HepG2 (cell line): ENCODE data around the gene KLHL28. TPM values are rescaled to one million over a fixed set of nuclear protein-coding genes. Genes with fewer than 3 reads are reported as not detected.

ENCODE experiments used
- ARID2 ChIP-seq: sonication (generic); formaldehyde crosslinking; IDR thresholded peaks from 2 replicates; pipeline ENCODE4 v1.8.1; 2022; ENCODE audit warnings: mild to moderate bottlenecking, missing genetic modification reagents, borderline replicate concordance
- DR1 ChIP-seq: sonication (generic); formaldehyde crosslinking; IDR thresholded peaks from 2 replicates; pipeline ENCODE4 v1.8.0; 2021; ENCODE audit warnings: mild to moderate bottlenecking, missing genetic modification reagents, inconsistent platforms
- HNRNPLL ChIP-seq: fragments of 200-400 bp; formaldehyde crosslinking; IDR thresholded peaks from 2 replicates; pipeline ENCODE4 v1.6.1; 2017; ENCODE audit warnings: mild to moderate bottlenecking, low read depth, low read length; ENCODE audit not compliant: poor library complexity, severe bottlenecking
- MED1 ChIP-seq: sonication (generic); formaldehyde crosslinking; IDR thresholded peaks from 2 replicates; pipeline ENCODE4 v1.4.0; 2020; ENCODE audit warnings: missing genetic modification reagents
- MXI1 ChIP-seq: IDR thresholded peaks from 3 replicates; pipeline ENCODE4 v1.6.1; 2012; ENCODE audit warnings: low read depth, low read length, inconsistent platforms, borderline replicate concordance
- NCOR1 ChIP-seq: fragments of 200-600 bp; sonication (generic); IDR thresholded peaks from 2 replicates; pipeline ENCODE4 v1.7.0; 2017; ENCODE audit warnings: antibody characterized with exemption, low read length, borderline replicate concordance
- NR2C2 ChIP-seq: sonication (generic); formaldehyde crosslinking; IDR thresholded peaks from 2 replicates; pipeline ENCODE4 v1.4.0; 2020; ENCODE audit warnings: missing genetic modification reagents, mild to moderate bottlenecking, moderate library complexity, borderline replicate concordance
- SRSF9 ChIP-seq: fragments of 200-400 bp; formaldehyde crosslinking; IDR thresholded peaks from 2 replicates; pipeline ENCODE4 v1.6.1; 2018; ENCODE audit warnings: borderline replicate concordance, mild to moderate bottlenecking, low read depth, low read length; ENCODE audit not compliant: insufficient read depth, poor library complexity, severe bottlenecking
- STAT6 ChIP-seq: sonication (generic); formaldehyde crosslinking; IDR thresholded peaks from 2 replicates; pipeline ENCODE4 v1.4.0; 2020; ENCODE audit warnings: missing genetic modification reagents, mild to moderate bottlenecking, borderline replicate concordance
- ZNF326 ChIP-seq: sonication (generic); formaldehyde crosslinking; IDR thresholded peaks from 2 replicates; pipeline ENCODE4 v1.4.0; 2020; ENCODE audit warnings: missing genetic modification reagents, borderline replicate concordance
- ZNF776 ChIP-seq: sonication (generic); formaldehyde crosslinking; IDR thresholded peaks from 2 replicates; pipeline ENCODE4 v1.4.0; 2020; ENCODE audit warnings: mild to moderate bottlenecking, missing genetic modification reagents
- ZNF781 ChIP-seq: sonication (generic); formaldehyde crosslinking; IDR thresholded peaks from 2 replicates; pipeline ENCODE4 v1.5.1; 2020; ENCODE audit warnings: borderline replicate concordance, mild to moderate bottlenecking, missing genetic modification reagents; ENCODE audit errors: not compliant biosample characterization
- polyA plus RNA-seq, 8 experiments: library from polyadenylated mRNA; depleted of rRNA in 3 of 8; stranded (reverse) in 7 of 8; unstranded in 1 of 8; fragments of >200 nt; fragmentation: Illumina TruSeq in 4 of 8; extraction: Trizol in 4 of 8; gene quantifications; 2 replicates each; pipeline versions ENCODE4 v1.2.1 to v1.2.3, GENCODE V29; 2011 to 2016; ENCODE audit warnings: low read depth in 4 of 8, missing spikeins in 1 of 8, mixed read lengths in 1 of 8; ENCODE audit not compliant: insufficient read depth in 1 of 8
- total RNA-seq, 5 experiments: library from RNA; depleted of rRNA; stranded (reverse); fragments of >200 nt; fragmentation: Illumina TruSeq; extraction: Trizol; gene quantifications; 2 replicates each; pipeline ENCODE4 v1.2.3, GENCODE V29; 2016; ENCODE audit warnings: low read depth in 1 of 5
- TF ChIP-seq, protein P1 (sequence below): IDR thresholded peaks from 2 replicates; pipeline ENCODE4 v1.6.1; 2012; ENCODE audit warnings: low read length, improper control_type of control experiment
- TF ChIP-seq, protein P2 (sequence below), 2 experiments: sonication (generic) in 1 of 2; formaldehyde crosslinking in 1 of 2; IDR thresholded peaks; 2 replicates each; pipeline versions ENCODE4 v1.4.0 to v1.6.1; 2018 to 2020; ENCODE audit warnings: missing genetic modification reagents in 2 of 2, borderline replicate concordance in 1 of 2, low read depth in 1 of 2, mild to moderate bottlenecking in 1 of 2, missing biosample characterization in 1 of 2
- TF ChIP-seq, protein P3 (sequence below): sonication (generic); formaldehyde crosslinking; IDR thresholded peaks from 2 replicates; pipeline ENCODE4 v1.4.0; 2020; ENCODE audit warnings: mild to moderate bottlenecking, missing genetic modification reagents

Gene KLHL28
- total and polyA plus RNA-seq, 2 of the 13 experiments (the other 11 are each of a cell fraction or from before 2014, with no cell fraction given), result 3.4 to 6.6 TPM

GRCh38 chr14:44961554-44962333 lies at the start of gene KLHL28, which contains the start of gene TOGARAM1 (continued):
- TF ChIP-seq ARID2 (CRISPR knock-in tag), result peak; percentile 54; the same call in 1 of the 2 replicates
- TF ChIP-seq, protein P1, sequence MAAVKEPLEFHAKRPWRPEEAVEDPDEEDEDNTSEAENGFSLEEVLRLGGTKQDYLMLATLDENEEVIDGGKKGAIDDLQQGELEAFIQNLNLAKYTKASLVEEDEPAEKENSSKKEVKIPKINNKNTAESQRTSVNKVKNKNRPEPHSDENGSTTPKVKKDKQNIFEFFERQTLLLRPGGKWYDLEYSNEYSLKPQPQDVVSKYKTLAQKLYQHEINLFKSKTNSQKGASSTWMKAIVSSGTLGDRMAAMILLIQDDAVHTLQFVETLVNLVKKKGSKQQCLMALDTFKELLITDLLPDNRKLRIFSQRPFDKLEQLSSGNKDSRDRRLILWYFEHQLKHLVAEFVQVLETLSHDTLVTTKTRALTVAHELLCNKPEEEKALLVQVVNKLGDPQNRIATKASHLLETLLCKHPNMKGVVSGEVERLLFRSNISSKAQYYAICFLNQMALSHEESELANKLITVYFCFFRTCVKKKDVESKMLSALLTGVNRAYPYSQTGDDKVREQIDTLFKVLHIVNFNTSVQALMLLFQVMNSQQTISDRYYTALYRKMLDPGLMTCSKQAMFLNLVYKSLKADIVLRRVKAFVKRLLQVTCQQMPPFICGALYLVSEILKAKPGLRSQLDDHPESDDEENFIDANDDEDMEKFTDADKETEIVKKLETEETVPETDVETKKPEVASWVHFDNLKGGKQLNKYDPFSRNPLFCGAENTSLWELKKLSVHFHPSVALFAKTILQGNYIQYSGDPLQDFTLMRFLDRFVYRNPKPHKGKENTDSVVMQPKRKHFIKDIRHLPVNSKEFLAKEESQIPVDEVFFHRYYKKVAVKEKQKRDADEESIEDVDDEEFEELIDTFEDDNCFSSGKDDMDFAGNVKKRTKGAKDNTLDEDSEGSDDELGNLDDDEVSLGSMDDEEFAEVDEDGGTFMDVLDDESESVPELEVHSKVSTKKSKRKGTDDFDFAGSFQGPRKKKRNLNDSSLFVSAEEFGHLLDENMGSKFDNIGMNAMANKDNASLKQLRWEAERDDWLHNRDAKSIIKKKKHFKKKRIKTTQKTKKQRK, result no peak
- TF ChIP-seq ZNF781 (CRISPR knock-in tag), result no peak
- TF ChIP-seq DR1 (CRISPR knock-in tag), result peak; percentile 84; the same call in 1 of the 2 replicates
- TF ChIP-seq STAT6 (CRISPR knock-in tag), result peak; percentile 19; the same call in 1 of the 2 replicates
- TF ChIP-seq SRSF9, result no peak
- TF ChIP-seq, protein P2, sequence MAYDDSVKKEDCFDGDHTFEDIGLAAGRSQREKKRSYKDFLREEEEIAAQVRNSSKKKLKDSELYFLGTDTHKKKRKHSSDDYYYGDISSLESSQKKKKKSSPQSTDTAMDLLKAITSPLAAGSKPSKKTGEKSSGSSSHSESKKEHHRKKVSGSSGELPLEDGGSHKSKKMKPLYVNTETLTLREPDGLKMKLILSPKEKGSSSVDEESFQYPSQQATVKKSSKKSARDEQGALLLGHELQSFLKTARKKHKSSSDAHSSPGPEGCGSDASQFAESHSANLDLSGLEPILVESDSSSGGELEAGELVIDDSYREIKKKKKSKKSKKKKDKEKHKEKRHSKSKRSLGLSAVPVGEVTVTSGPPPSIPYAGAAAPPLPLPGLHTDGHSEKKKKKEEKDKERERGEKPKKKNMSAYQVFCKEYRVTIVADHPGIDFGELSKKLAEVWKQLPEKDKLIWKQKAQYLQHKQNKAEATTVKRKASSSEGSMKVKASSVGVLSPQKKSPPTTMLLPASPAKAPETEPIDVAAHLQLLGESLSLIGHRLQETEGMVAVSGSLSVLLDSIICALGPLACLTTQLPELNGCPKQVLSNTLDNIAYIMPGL (CRISPR knock-in tag; IDR thresholded peaks at IDR 0.05; ENCODE audit: borderline replicate concordance in 1 of 2, low read depth in 1 of 2), result peak; percentile 44 to 75
- peak; percentile 63; the same call in 1 of the 2 replicates for TF ChIP-seq NCOR1
- peak; percentile 72 for TF ChIP-seq HNRNPLL
- TF ChIP-seq, protein P3, sequence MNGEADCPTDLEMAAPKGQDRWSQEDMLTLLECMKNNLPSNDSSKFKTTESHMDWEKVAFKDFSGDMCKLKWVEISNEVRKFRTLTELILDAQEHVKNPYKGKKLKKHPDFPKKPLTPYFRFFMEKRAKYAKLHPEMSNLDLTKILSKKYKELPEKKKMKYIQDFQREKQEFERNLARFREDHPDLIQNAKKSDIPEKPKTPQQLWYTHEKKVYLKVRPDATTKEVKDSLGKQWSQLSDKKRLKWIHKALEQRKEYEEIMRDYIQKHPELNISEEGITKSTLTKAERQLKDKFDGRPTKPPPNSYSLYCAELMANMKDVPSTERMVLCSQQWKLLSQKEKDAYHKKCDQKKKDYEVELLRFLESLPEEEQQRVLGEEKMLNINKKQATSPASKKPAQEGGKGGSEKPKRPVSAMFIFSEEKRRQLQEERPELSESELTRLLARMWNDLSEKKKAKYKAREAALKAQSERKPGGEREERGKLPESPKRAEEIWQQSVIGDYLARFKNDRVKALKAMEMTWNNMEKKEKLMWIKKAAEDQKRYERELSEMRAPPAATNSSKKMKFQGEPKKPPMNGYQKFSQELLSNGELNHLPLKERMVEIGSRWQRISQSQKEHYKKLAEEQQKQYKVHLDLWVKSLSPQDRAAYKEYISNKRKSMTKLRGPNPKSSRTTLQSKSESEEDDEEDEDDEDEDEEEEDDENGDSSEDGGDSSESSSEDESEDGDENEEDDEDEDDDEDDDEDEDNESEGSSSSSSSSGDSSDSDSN (CRISPR knock-in tag), result peak; percentile 34; the same call in 1 of the 2 replicates
- peak; percentile 100 for TF ChIP-seq NR2C2
- peak; percentile 90; the same call in 2 of the 3 replicates for TF ChIP-seq MXI1
- TF ChIP-seq ZNF326 (CRISPR knock-in tag), result no peak
- TF ChIP-seq ZNF776 (CRISPR knock-in tag), result peak; percentile 82; the same call in 1 of the 2 replicates
- peak; percentile 73 for TF ChIP-seq MED1
